ENCODE data around the gene ARPC2.

ARPC2 gene

DNA sequence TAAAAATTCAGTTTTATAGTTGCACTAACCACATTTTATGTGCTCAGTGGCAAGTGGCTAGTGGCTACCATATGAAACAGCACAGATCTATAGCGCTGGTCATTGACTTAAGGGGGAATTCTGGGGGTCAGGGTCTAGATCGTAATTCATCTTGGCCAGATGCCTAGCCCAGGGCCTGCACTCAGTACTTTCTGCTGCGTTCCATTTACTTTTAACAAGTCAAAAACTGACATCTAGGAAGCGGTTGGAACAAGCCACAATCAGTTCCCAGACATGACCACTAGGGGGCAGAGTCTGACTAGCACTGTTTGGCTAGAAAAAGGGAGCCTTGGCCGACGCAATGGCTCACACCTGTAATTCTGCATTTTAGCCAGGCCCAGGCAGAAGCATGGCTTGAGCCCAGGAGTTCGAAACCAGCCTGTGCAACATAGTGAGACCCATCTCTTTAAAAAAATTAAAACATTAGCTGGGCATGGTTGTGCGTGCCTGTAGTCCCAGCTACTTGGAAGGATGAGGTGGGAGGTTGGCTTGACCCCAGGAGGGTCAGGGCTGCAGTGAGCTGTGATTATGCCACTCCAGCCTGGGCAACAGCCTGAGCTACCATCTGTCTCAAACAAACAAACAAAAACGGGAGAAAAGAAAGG, 84.3 kb downstream of the ARPC2 start:
- Mint-ChIP-seq H3K27me3 (ENCODE audit: low read depth) (no peaks in the 10 kb centered on the region), H3K4me1 (ENCODE audit: low read depth) (peaks cover 6% of the 10 kb centered on the region), H3K4me3 (no peak overlapping the region), H3K36me3 (ENCODE audit: low read depth) (no peaks in the 10 kb centered on the region), H3K27ac (peak overlapping the region; percentile 61), H3K9me3 (no peaks in the 10 kb centered on the region)
- peak; percentile 78 for DNase-seq (ENCODE audit: low spot score)
